GM12878 (cell line): ENCODE measurements around the gene MBD3L5. TPM values are rescaled to one million over a fixed set of nuclear protein-coding genes. Genes with fewer than 3 reads are reported as not detected.

Experiments used
- ATAC-seq: fragments of 200-7000 bp; cut with Tn5 transposase; 3 replicates; pipeline ENCODE4 v1.9.1; 2020; ENCODE audit warnings: mild to moderate bottlenecking, moderate library complexity
- BruUV-seq: library from RNA; stranded (reverse); fragments of 400-500 nt; replicated peaks from 2 replicates; lab custom pipeline; 2021; lab: Mats Ljungman, UMichigan
- CTCF ChIA-PET: fragments of 300-600 bp; sonication (Branson Sonifier 250); formaldehyde crosslinking; extraction: SDS; loops from one replicate; lab custom pipeline; 2021; ENCODE audit warnings: inconsistent platforms; lab: Yijun Ruan, JAX
- POLR2A ChIA-PET: fragments of 350-600 bp; formaldehyde crosslinking; extraction: SDS; loops from one replicate; lab custom pipeline; 2021; ENCODE audit warnings: inconsistent platforms; lab: Charles Lee
- RAD21 ChIA-PET: fragments of 300-600 bp; sonication (Branson Sonifier 250); formaldehyde crosslinking; loops from one replicate; lab custom pipeline; 2023; ENCODE audit warnings: antibody characterized with exemption; ENCODE audit not compliant: unreplicated experiment; lab: Charles Lee
- SMC1A ChIA-PET: fragments of 300-600 bp; sonication (Branson Sonifier 250); formaldehyde crosslinking; loops from one replicate; lab custom pipeline; 2023; ENCODE audit not compliant: unreplicated experiment, uncharacterized antibody; lab: Charles Lee
- DNase-seq: peaks from one replicate; pipeline ENCODE4 v3.0.0-alpha.2; 2011; ENCODE audit warnings: low read depth, low spot score
- FAIRE-seq: peaks from 3 replicates; lab custom pipeline; 2011; peaks lifted over from hg19 to GRCh38; lab: Jason Lieb, UNC
- H2AFZ ChIP-seq: 2 replicates; pipeline ENCODE4 v1.6.0; 2011; ENCODE audit warnings: low read depth, low read length, control low read depth; ENCODE audit not compliant: control insufficient read depth
- H3K27ac ChIP-seq: 2 replicates; pipeline ENCODE4 v1.5.1; 2011; ENCODE audit warnings: control low read depth; ENCODE audit not compliant: control insufficient read depth, insufficient read depth
- H3K27me3 ChIP-seq, 2 experiments: replicated peaks in 1 of 2; 2 replicates each; pipeline versions ENCODE4 v1.6.0 to v1.6.1; 2011; ENCODE audit warnings: low read length in 1 of 2; ENCODE audit not compliant: control insufficient read depth in 2 of 2, insufficient read depth in 2 of 2
- H3K36me3 ChIP-seq, 2 experiments: 2 replicates each; pipeline ENCODE4 v1.5.1; 2011; ENCODE audit warnings: low read length in 1 of 2; ENCODE audit not compliant: control insufficient read depth in 2 of 2, insufficient read depth in 2 of 2
- H3K4me1 ChIP-seq: 2 replicates; pipeline ENCODE4 v1.6.1; 2011; ENCODE audit warnings: mild to moderate bottlenecking, low read length, moderate library complexity, mixed read lengths; ENCODE audit not compliant: control insufficient read depth, insufficient read depth
- H3K4me2 ChIP-seq: 2 replicates; pipeline ENCODE4 v1.6.0; 2011; ENCODE audit warnings: control low read depth; ENCODE audit not compliant: control insufficient read depth, insufficient read depth
- H3K4me3 ChIP-seq: fragments of 200-600 bp; sonication (generic); 2 replicates; pipeline ENCODE4 v1.5.1; 2016
- H3K79me2 ChIP-seq: 2 replicates; pipeline ENCODE4 v1.6.0; 2011; ENCODE audit warnings: low read length; ENCODE audit not compliant: control insufficient read depth, insufficient read depth
- H3K9ac ChIP-seq: 2 replicates; pipeline ENCODE4 v1.8.0; 2011; ENCODE audit warnings: low read length, control low read depth, mixed read lengths; ENCODE audit not compliant: control insufficient read depth, insufficient read depth
- H3K9me3 ChIP-seq: replicated peaks from 3 replicates; pipeline ENCODE4 v1.5.1; 2011; ENCODE audit warnings: mild to moderate bottlenecking, low read length; ENCODE audit not compliant: control insufficient read depth, insufficient read depth
- H4K20me1 ChIP-seq: 2 replicates; pipeline ENCODE4 v1.6.0; 2011; ENCODE audit not compliant: control insufficient read depth, insufficient read depth
- BCL3 ChIP-seq: IDR thresholded peaks from 2 replicates; pipeline ENCODE4 v1.6.1; 2011; ENCODE audit warnings: borderline replicate concordance, low read depth, mild to moderate bottlenecking, moderate library complexity, low read length; ENCODE audit not compliant: insufficient read depth, poor library complexity, severe bottlenecking
- DPF2 ChIP-seq: fragments of 450-650 bp; IDR thresholded peaks from 2 replicates; pipeline ENCODE4 v1.6.1; 2017; ENCODE audit warnings: mild to moderate bottlenecking
- EP300 ChIP-seq, 2 experiments: fragments of 150-350 bp in 1 of 2; IDR thresholded peaks; 2 replicates each; pipeline ENCODE4 v1.6.1; 2011 to 2012; ENCODE audit warnings: low read depth in 2 of 2, low read length in 2 of 2, borderline replicate concordance in 1 of 2, improper control_type of control experiment in 1 of 2, inconsistent platforms in 1 of 2; ENCODE audit not compliant: control insufficient read depth in 1 of 2
- ESRRA ChIP-seq: IDR thresholded peaks from 2 replicates; pipeline ENCODE4 v1.6.1; 2012; ENCODE audit warnings: mild to moderate bottlenecking, low read length, improper control_type of control experiment
- FOXK2 ChIP-seq: fragments of 450-650 bp; IDR thresholded peaks from 2 replicates; pipeline ENCODE4 v1.6.1; 2017; ENCODE audit warnings: mild to moderate bottlenecking, moderate library complexity
- HCFC1 ChIP-seq: fragments of 150-350 bp; IDR thresholded peaks from 2 replicates; pipeline ENCODE4 v1.6.1; 2014; ENCODE audit warnings: low read length
- HDGF ChIP-seq: fragments of 450-650 bp; IDR thresholded peaks from 2 replicates; pipeline ENCODE4 v1.6.1; 2016; ENCODE audit warnings: antibody characterized with exemption
- IKZF2 ChIP-seq, 2 experiments: fragments of 450-650 bp; IDR thresholded peaks; 2 replicates each; pipeline ENCODE4 v1.6.1; 2017; ENCODE audit warnings: mild to moderate bottlenecking in 2 of 2, moderate library complexity in 2 of 2
- MEF2B ChIP-seq: fragments of 450-650 bp; IDR thresholded peaks from 2 replicates; pipeline ENCODE4 v1.6.1; 2018; ENCODE audit warnings: mild to moderate bottlenecking, moderate library complexity; ENCODE audit not compliant: partially characterized antibody, poor library complexity, severe bottlenecking
- MLLT1 ChIP-seq: fragments of 450-650 bp; IDR thresholded peaks from 2 replicates; pipeline ENCODE4 v1.6.1; 2016; ENCODE audit warnings: mild to moderate bottlenecking
- MTA2 ChIP-seq: fragments of 450-650 bp; IDR thresholded peaks from 2 replicates; pipeline ENCODE4 v1.6.1; 2016; ENCODE audit warnings: low read depth, mild to moderate bottlenecking, moderate library complexity
- NBN ChIP-seq: fragments of 450-650 bp; IDR thresholded peaks from 2 replicates; pipeline ENCODE4 v1.6.1; 2016
- NR2C1 ChIP-seq: fragments of 450-650 bp; IDR thresholded peaks from 2 replicates; pipeline ENCODE4 v1.6.1; 2017; ENCODE audit warnings: antibody characterized with exemption, mild to moderate bottlenecking, moderate library complexity
- PBX3 ChIP-seq: IDR thresholded peaks from 2 replicates; pipeline ENCODE4 v1.6.1; 2011; ENCODE audit warnings: mild to moderate bottlenecking, low read depth, low read length, moderate library complexity; ENCODE audit not compliant: insufficient replicate concordance
- POLR2A ChIP-seq: IDR thresholded peaks from 2 replicates; pipeline ENCODE4 v1.6.1; 2011; ENCODE audit warnings: low read depth, mild to moderate bottlenecking, low read length
- POU2F2 ChIP-seq: IDR thresholded peaks from 3 replicates; pipeline ENCODE4 v1.6.1; 2011; ENCODE audit warnings: low read depth, mild to moderate bottlenecking, low read length, borderline replicate concordance
- RFX5 ChIP-seq: IDR thresholded peaks from 2 replicates; pipeline ENCODE4 v1.6.1; 2011; ENCODE audit warnings: low read depth, low read length, improper control_type of control experiment
- SPI1 ChIP-seq: IDR thresholded peaks from 2 replicates; pipeline ENCODE4 v1.6.1; 2011; ENCODE audit warnings: low read depth, mild to moderate bottlenecking, low read length, moderate library complexity, borderline replicate concordance; ENCODE audit not compliant: insufficient read depth
- SREBF2 ChIP-seq: IDR thresholded peaks from 2 replicates; pipeline ENCODE4 v1.6.1; 2012; ENCODE audit warnings: mild to moderate bottlenecking, low read length
- SUPT20H ChIP-seq: IDR thresholded peaks from 2 replicates; pipeline ENCODE4 v1.6.1; 2011; ENCODE audit warnings: low read depth, mild to moderate bottlenecking, low read length, moderate library complexity, borderline replicate concordance; ENCODE audit not compliant: control insufficient read depth
- TCF3 ChIP-seq: IDR thresholded peaks from 2 replicates; pipeline ENCODE4 v1.6.1; 2012; ENCODE audit warnings: low read depth, mild to moderate bottlenecking, low read length, borderline replicate concordance; ENCODE audit not compliant: insufficient read depth
- ZNF24 ChIP-seq: fragments of 450-650 bp; IDR thresholded peaks from 2 replicates; pipeline ENCODE4 v1.6.1; 2017; ENCODE audit warnings: antibody characterized with exemption, mild to moderate bottlenecking
- WGBS: methylation state at CpG from one replicate; pipeline ENCODE4 v1.1.6; 2016; ENCODE audit warnings: low lambda C conversion rate; ENCODE audit not compliant: insufficient replicate concordance, insufficient coverage; ENCODE audit errors: missing lambda C conversion rate; 5-methylcytosine and 5-hydroxymethylcytosine counted together
- in situ Hi-C: fragments of 300-500 bp; cut with MboI; formaldehyde crosslinking; loops from 9 replicates; pipeline ENCODE4 v1.14.3; 2018; ENCODE audit warnings: mixed read lengths
- intact Hi-C: fragments of 100-400 bp; cut with micrococcal nuclease; formaldehyde crosslinking; loops from one replicate; pipeline ENCODE4 v1.14.2; 2022; ENCODE audit not compliant: unreplicated experiment
- polyA plus RNA-seq, 11 experiments: library from polyadenylated mRNA; depleted of rRNA in 4 of 11; unstranded in 6 of 11; stranded (reverse) in 5 of 11; fragments of >200 nt; fragmentation: Nextera tagmentation in 4 of 11; fragmentation: Illumina TruSeq in 1 of 11; extraction: Ambion mirVana in 4 of 11; extraction: Trizol in 1 of 11; gene quantifications; 1 replicate in 1 of 11; 2 replicates in 10 of 11; pipeline versions ENCODE4 v1.2.1 to v1.2.3, GENCODE V29; 2011 to 2016; ENCODE audit warnings: inconsistent platforms in 2 of 11, missing spikeins in 2 of 11, low read depth in 1 of 11
- total RNA-seq, 4 experiments: library from RNA; depleted of rRNA in 3 of 4; stranded (reverse); fragments of >200 nt in 3 of 4; fragmentation: Illumina TruSeq in 1 of 4; extraction: Trizol in 1 of 4; gene quantifications; 2 replicates each; pipeline versions ENCODE4 v1.2.1 to v1.2.3, GENCODE V29; 2013 to 2021

The MBD3L5 gene
- total and polyA plus RNA-seq, 10 of the 15 experiments (the other 5 are each of a cell fraction or from before 2014, with no cell fraction given) = not detected

DNA sequence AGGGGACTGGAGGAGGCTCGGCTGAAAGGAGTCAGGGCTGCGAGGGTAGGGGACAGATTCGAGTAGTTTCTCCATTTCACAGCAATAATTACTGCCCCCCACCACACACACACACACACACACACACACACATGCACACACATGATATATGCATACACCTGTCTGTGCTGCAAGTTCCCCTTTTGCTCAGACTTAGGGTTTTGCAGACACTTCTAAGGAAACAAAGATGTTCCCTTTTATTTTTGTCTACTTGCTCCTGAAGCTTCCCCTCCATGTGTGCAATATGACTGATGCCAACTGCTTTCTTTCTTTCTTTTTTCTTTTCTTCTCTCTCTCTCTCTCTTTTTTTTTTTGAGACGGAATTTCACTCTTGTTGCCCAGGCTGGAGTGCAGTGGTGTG is 22.5 kb upstream of the MBD3L5 start:
- H3K4me1 ChIP-seq = peaks cover 16% of the 10 kb centered on the region
- no peaks in the 10 kb centered on the region for H3K27me3 ChIP-seq
- BruUV-seq = no TSS peak
- no peaks in the 10 kb centered on the region for H4K20me1 ChIP-seq
- H3K79me2 ChIP-seq = no peaks in the 10 kb centered on the region
- POLR2A ChIA-PET = no interaction called here
- in situ Hi-C loops (no loop called here), intact Hi-C loops (no loop called here)
- WGBS = 0% methylated on average over 3 of the region's 4 CpGs
- no peak overlapping the region for H3K4me2 ChIP-seq
- SMC1A ChIA-PET = interaction anchor here (2.4 kb wide), 1 partner anchor 10 kb away, joined by 13 read pairs; no protein-coding TSS in a partner anchor
- H3K27ac ChIP-seq = no peak overlapping the region
- H3K9ac ChIP-seq = no peak overlapping the region
- no peaks in the 10 kb centered on the region; the same call in 1 of the 3 replicates for H3K9me3 ChIP-seq
- CTCF ChIA-PET = interaction anchor here (1.0 kb wide), 1 partner anchor 9 kb away, joined by 3 read pairs; no protein-coding TSS in a partner anchor
- FAIRE-seq = no peak
- no peak for ATAC-seq
- RAD21 ChIA-PET = no interaction called here
- H3K4me3 ChIP-seq = no peak overlapping the region
- no peaks in the 10 kb centered on the region for H3K36me3 ChIP-seq
- no peak overlapping the region for H2AFZ ChIP-seq
- DNase-seq = no peak
- peak; percentile 82; the same call in 1 of the 3 replicates for TF ChIP-seq POU2F2
- no peak for TF ChIP-seq FOXK2
- TF ChIP-seq RFX5 = no peak
- TF ChIP-seq IKZF2 (IDR thresholded peaks at IDR 0.05) = peak; percentile 44 to 66; a peak in 2 of 4 replicates
- TF ChIP-seq TCF3 = no peak
- TF ChIP-seq MTA2 = peak; percentile 68; the same call in 1 of the 2 replicates
- TF ChIP-seq DPF2 = 0 out of 2 replicates have a peak, but pooled peaks have one; percentile 20
- peak; percentile 89 for TF ChIP-seq HDGF
- peak in 1 of 2 experiments; percentile 22; a peak in 1 of 4 replicates for TF ChIP-seq EP300 (IDR thresholded peaks at IDR 0.05; ENCODE audit: borderline replicate concordance in 1 of 2, control insufficient read depth in 1 of 2, low read depth in 2 of 2, low read length in 2 of 2)
- TF ChIP-seq SPI1 = peak; percentile 52; the same call in 1 of the 2 replicates
- TF ChIP-seq NR2C1 = no peak
- no peak for TF ChIP-seq ESRRA
- TF ChIP-seq SREBF2 = no peak
- TF ChIP-seq PBX3 = no peak
- no peak for TF ChIP-seq SUPT20H
- peak; percentile 53; the same call in 1 of the 2 replicates for TF ChIP-seq ZNF24
- TF ChIP-seq BCL3 = no peak
- peak; percentile 75; the same call in 1 of the 2 replicates for TF ChIP-seq NBN
- 0 out of 2 replicates have a peak, but pooled peaks have one; percentile 34 for TF ChIP-seq MLLT1
- peak; percentile 22 for TF ChIP-seq MEF2B
- TF ChIP-seq POLR2A = no peak
- no peak for TF ChIP-seq HCFC1
